IMR-90 (cell line): ENCODE data around the gene BRD3. TPM values are rescaled to one million over a fixed set of nuclear protein-coding genes. Genes with fewer than 3 reads are reported as not detected.
A peak's percentile ranks its signal among the peaks of the same experiment; 100 is the strongest.

Experiments used
- ATAC-seq: fragments of 200-7000 bp; cut with Tn5 transposase; 2 replicates; pipeline ENCODE4 v1.9.1; 2020; ENCODE audit warnings: low read depth, mild to moderate bottlenecking, moderate library complexity
- BruUV-seq: library from RNA; stranded (reverse); fragments of 400-500 nt; replicated peaks from 2 replicates; lab custom pipeline; 2021; lab: Mats Ljungman, UMichigan
- CTCF ChIA-PET: fragments of 300-600 bp; formaldehyde crosslinking; extraction: SDS; loops from one replicate; lab custom pipeline; 2021; ENCODE audit warnings: antibody characterized with exemption; lab: Yijun Ruan, JAX
- POLR2A ChIA-PET: fragments of 300-600 bp; sonication (Branson Sonifier 250); formaldehyde crosslinking; loops from one replicate; lab custom pipeline; 2022; ENCODE audit warnings: antibody characterized with exemption; ENCODE audit not compliant: unreplicated experiment; lab: Charles Lee
- DNase-seq: peaks from one replicate; pipeline ENCODE4 v3.0.0; 2013
- H2AFZ ChIP-seq: replicated peaks from 2 replicates; pipeline ENCODE3; 2013; ENCODE audit warnings: low read length, mild to moderate bottlenecking; ENCODE audit not compliant: poor library complexity
- H2AK5ac ChIP-seq: 2 replicates; pipeline ENCODE4 v1.6.1; 2013; ENCODE audit warnings: low read depth, low read length, inconsistent platforms
- H2AK9ac ChIP-seq: replicated peaks from 2 replicates; pipeline ENCODE3; 2013; ENCODE audit warnings: mild to moderate bottlenecking, low read depth, low read length, moderate library complexity; ENCODE audit not compliant: poor library complexity
- H2BK120ac ChIP-seq: 2 replicates; pipeline ENCODE4 v1.6.1; 2013; ENCODE audit warnings: low read depth, low read length, inconsistent platforms
- H2BK15ac ChIP-seq: 3 replicates; pipeline ENCODE4 v1.6.1; 2013; ENCODE audit warnings: low read depth, low read length, inconsistent platforms
- H2BK20ac ChIP-seq: 2 replicates; pipeline ENCODE4 v1.6.1; 2013; ENCODE audit warnings: low read depth, mild to moderate bottlenecking, inconsistent platforms, low read length, moderate library complexity
- H2BK5ac ChIP-seq: 2 replicates; pipeline ENCODE4 v1.6.1; 2013; ENCODE audit warnings: mild to moderate bottlenecking, low read depth, low read length, inconsistent platforms; ENCODE audit not compliant: poor library complexity, severe bottlenecking
- H3K14ac ChIP-seq: replicated peaks from 2 replicates; pipeline ENCODE4 v1.6.1; 2013; ENCODE audit warnings: low read depth, low read length, inconsistent platforms
- H3K18ac ChIP-seq: 2 replicates; pipeline ENCODE4 v1.6.1; 2013; ENCODE audit warnings: low read depth, low read length, control low read depth
- H3K23ac ChIP-seq: 2 replicates; pipeline ENCODE4 v1.6.1; 2013; ENCODE audit warnings: low read depth, low read length, inconsistent platforms
- H3K27ac ChIP-seq: 2 replicates; pipeline ENCODE4 v1.5.1; 2013; ENCODE audit warnings: mild to moderate bottlenecking, control low read depth, low read length; ENCODE audit not compliant: insufficient read depth
- H3K27me3 ChIP-seq: 2 replicates; pipeline ENCODE4 v1.6.1; 2013; ENCODE audit warnings: low read length; ENCODE audit not compliant: control insufficient read depth, insufficient read depth
- H3K36me3 ChIP-seq: 2 replicates; pipeline ENCODE4 v1.6.1; 2013; ENCODE audit warnings: low read length, mixed read lengths; ENCODE audit not compliant: control insufficient read depth, insufficient read depth
- H3K4ac ChIP-seq: 2 replicates; pipeline ENCODE4 v1.6.1; 2013; ENCODE audit warnings: low read depth, low read length, inconsistent platforms
- H3K4me1 ChIP-seq: 2 replicates; pipeline ENCODE4 v1.6.1; 2013; ENCODE audit warnings: low read length, mixed read lengths; ENCODE audit not compliant: control insufficient read depth, insufficient read depth
- H3K4me2 ChIP-seq: 2 replicates; pipeline ENCODE4 v1.6.1; 2013; ENCODE audit warnings: low read depth, mild to moderate bottlenecking, control low read depth, low read length, moderate library complexity
- H3K4me3 ChIP-seq: 2 replicates; pipeline ENCODE4 v1.5.1; 2013; ENCODE audit warnings: low read depth, mild to moderate bottlenecking, control low read depth, low read length, moderate library complexity; ENCODE audit not compliant: insufficient read depth
- H3K56ac ChIP-seq: 2 replicates; pipeline ENCODE4 v1.6.1; 2013; ENCODE audit warnings: low read length, inconsistent platforms; ENCODE audit not compliant: insufficient read depth; ENCODE audit errors: extremely low read depth
- H3K79me1 ChIP-seq, 2 experiments: 2 replicates each; pipeline ENCODE4 v1.6.1; 2013; ENCODE audit warnings: low read length in 2 of 2, inconsistent platforms in 1 of 2, low read depth in 1 of 2
- H3K9ac ChIP-seq: 2 replicates; pipeline ENCODE4 v1.6.1; 2013; ENCODE audit warnings: low read depth, low read length, control low read depth
- H3K9me1 ChIP-seq: 2 replicates; pipeline ENCODE4 v1.6.1; 2013; ENCODE audit warnings: low read length, inconsistent platforms; ENCODE audit not compliant: insufficient read depth
- H3K9me3 ChIP-seq: 2 replicates; pipeline ENCODE4 v1.6.1; 2013; ENCODE audit warnings: low read length; ENCODE audit not compliant: control insufficient read depth, insufficient read depth
- H4K20me1 ChIP-seq: 2 replicates; pipeline ENCODE4 v1.6.1; 2013; ENCODE audit warnings: low read length, inconsistent platforms; ENCODE audit not compliant: insufficient read depth
- H4K5ac ChIP-seq: 2 replicates; pipeline ENCODE4 v1.6.1; 2013; ENCODE audit warnings: mild to moderate bottlenecking, low read depth, low read length, control low read depth
- H4K8ac ChIP-seq, 2 experiments: 2 replicates each; pipeline ENCODE4 v1.6.1; 2013; ENCODE audit warnings: low read depth in 2 of 2, low read length in 2 of 2, control low read depth in 1 of 2, inconsistent platforms in 1 of 2
- H4K91ac ChIP-seq: 2 replicates; pipeline ENCODE4 v1.6.1; 2013; ENCODE audit warnings: low read depth, low read length, inconsistent platforms; ENCODE audit not compliant: insufficient read depth
- CHD1 ChIP-seq: IDR thresholded peaks from 2 replicates; pipeline ENCODE4 v1.6.1; 2012; ENCODE audit warnings: low read depth, low read length, improper control_type of control experiment
- MXI1 ChIP-seq: IDR thresholded peaks from 2 replicates; pipeline ENCODE4 v1.6.1; 2012; ENCODE audit warnings: low read depth, mild to moderate bottlenecking, low read length, moderate library complexity, borderline replicate concordance
- RAD21 ChIP-seq: IDR thresholded peaks from 2 replicates; pipeline ENCODE4 v1.6.1; 2012; ENCODE audit warnings: low read length, improper control_type of control experiment
- SMC3 ChIP-seq: fragments of 150-350 bp; IDR thresholded peaks from 2 replicates; pipeline ENCODE4 v1.6.1; 2016; ENCODE audit warnings: low read depth, mild to moderate bottlenecking, antibody characterized with exemption, low read length, moderate library complexity
- WGBS, 2 experiments: methylation state at CpG; one replicate each; pipeline versions ENCODE4 v1.1.5 to v1.1.7; 2013; ENCODE audit warnings: missing lambda C conversion rate in 2 of 2; ENCODE audit not compliant: insufficient read length in 1 of 2; ENCODE audit errors: extremely low coverage in 2 of 2; 5-methylcytosine and 5-hydroxymethylcytosine counted together
- dilution Hi-C: fragments of 300-500 bp; cut with HindIII; formaldehyde crosslinking; loops from one replicate; pipeline ENCODE4 v1.14.3; 2018; ENCODE audit warnings: low sequenced_read_pairs; ENCODE audit not compliant: unreplicated experiment
- in situ Hi-C: fragments of 300-500 bp; cut with MboI; formaldehyde crosslinking; loops from 3 replicates; pipeline ENCODE4 v1.14.3; 2019; ENCODE audit warnings: low sequenced_read_pairs, inconsistent platforms, mixed read lengths
- intact Hi-C: fragments of 100-400 bp; cut with micrococcal nuclease; formaldehyde crosslinking; loops from 2 replicates; pipeline ENCODE4 v1.10.0; 2022
- polyA plus RNA-seq, 3 experiments: library from polyadenylated mRNA; depleted of rRNA; stranded (reverse); fragments of >200 nt; gene quantifications; 2 replicates each; pipeline ENCODE4 v1.2.3, GENCODE V29; 2012; ENCODE audit warnings: low replicate concordance in 1 of 3
- total RNA-seq: library from RNA; depleted of rRNA; stranded (reverse); fragments of >200 nt; gene quantifications from 2 replicates; pipeline ENCODE4 v1.2.3, GENCODE V29; 2012

The BRD3 gene
- total and polyA plus RNA-seq, 2 of the 4 experiments (the other 2 are of a cell fraction) = 2.2 to 7.1 TPM

DNA sequence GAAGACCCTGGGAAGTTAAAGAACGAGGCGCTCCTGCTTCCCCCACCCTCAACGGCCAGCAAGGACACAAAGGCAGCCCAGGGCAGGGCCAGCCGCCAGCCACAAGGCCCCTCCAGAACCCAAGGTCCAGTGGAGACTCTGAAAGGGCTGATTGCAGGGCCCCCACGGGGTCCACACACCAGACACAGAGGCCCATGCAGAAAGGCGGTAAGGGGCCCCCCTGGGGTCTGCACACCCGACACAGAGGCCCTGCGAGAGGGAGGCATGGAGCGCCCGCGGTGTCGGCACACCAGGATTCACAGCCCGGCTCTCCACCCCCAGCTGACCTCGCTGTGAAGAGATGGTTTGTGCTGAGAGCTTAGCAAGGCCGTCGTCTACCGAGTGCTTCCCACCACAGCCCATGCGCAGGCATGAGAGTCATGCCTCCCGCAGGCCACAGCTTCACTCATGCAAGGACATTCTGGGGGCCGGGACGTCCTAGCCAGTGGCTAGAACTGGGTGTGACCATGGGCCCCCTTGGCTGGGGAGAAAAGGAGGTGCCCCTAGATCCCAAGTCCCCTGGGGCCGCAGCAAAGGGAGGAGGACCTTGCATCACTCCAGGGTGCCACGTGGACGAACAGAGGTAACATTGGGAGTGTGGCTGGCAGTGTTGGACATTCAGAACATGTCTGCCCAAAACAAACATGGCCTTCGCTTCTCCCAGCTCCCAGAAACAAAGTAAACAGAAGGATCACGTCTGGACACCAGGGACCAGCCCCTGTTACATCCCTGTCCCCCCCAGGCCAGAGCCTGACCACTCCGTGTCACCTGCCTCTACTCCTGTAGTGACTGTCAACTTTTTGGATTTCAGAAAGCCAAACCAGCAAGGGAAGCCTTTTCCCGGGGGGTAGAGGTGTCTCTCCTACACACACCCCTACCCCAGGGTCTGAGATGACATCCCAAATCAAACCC, 9.8 kb downstream of the BRD3 start:
- Histone ChIP-seq H3K56ac (no peak overlapping the region), H4K20me1 (peaks cover 90% of the 10 kb centered on the region), H4K5ac (no peak overlapping the region), H3K9ac (no peak overlapping the region), H3K4me3 (no peak overlapping the region), H3K79me1 (peaks cover 41 to 87% of the 10 kb centered on the region in 2 experiments), H3K9me3 (no peaks in the 10 kb centered on the region), H2AFZ (no peak overlapping the region), H2BK5ac (no peak overlapping the region), H4K8ac (no peak overlapping the region), H4K91ac (no peak overlapping the region), H2AK5ac (no peak overlapping the region), H3K27ac (no peak overlapping the region), H3K4me2 (no peak overlapping the region), H2BK120ac (no peak overlapping the region), H3K4ac (no peak overlapping the region), H2AK9ac (peak overlapping the region; percentile 44), H3K4me1 (peaks cover 18% of the 10 kb centered on the region), H3K14ac (no peak overlapping the region), H3K36me3 (peaks cover 4% of the 10 kb centered on the region), H3K23ac (no peak overlapping the region), H3K9me1 (peaks cover 7% of the 10 kb centered on the region; the same call in 1 of the 2 replicates), H2BK15ac (no peak overlapping the region), H2BK20ac (no peak overlapping the region), H3K27me3 (no peaks in the 10 kb centered on the region), H3K18ac (no peak overlapping the region)
- dilution Hi-C loops = no loop called here
- in situ Hi-C loops = no loop called here
- BruUV-seq = no TSS peak
- CTCF ChIA-PET = no interaction called here
- POLR2A ChIA-PET = interaction anchor here (0.5 kb wide), 1 partner anchor 241 kb away, joined by 3 read pairs; no protein-coding TSS in a partner anchor
- TF ChIP-seq CHD1 (no peak), RAD21 (no peak), SMC3 (no peak), MXI1 (no peak)
- 71% methylated on average over 12 of the region's 28 CpGs; no CpG with 5 or more reads in 1 of the 2 experiments for WGBS, 2 experiments
- ATAC-seq (no peak), DNase-seq (no peak)
- intact Hi-C loops = no loop called here
